GM21786 (cell line): ENCODE results near the gene TBCE.
"Not testable (repeated sequence)": the region's sequence is repeated elsewhere in the genome, so short reads cannot be mapped to it uniquely, and the experiment has no call there.

ENCODE experiments used
- ATAC-seq: cut with Tn5 transposase; IDR thresholded peaks from one replicate; pipeline ENCODE4 v1.9.1; 2021; ENCODE audit not compliant: unreplicated experiment

Gene TBCE

DNA sequence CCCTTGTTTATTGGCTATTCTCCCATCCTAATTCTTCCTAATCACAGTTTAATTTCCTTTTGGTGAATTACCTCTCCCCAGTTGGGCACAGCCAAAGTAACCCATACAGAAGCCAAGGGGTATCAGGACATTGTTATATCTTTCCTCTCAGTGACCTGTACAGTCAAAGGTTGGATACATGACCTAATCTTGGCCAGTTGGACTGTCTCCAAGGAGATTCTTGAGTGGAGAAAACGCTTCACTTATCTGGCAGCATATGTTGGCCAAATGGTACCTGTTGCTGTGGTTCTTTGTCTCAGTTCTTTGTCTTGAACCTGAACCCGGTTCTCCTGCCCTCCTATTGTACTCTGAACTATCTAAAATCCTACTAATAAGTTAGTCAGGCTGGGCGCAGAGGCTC, 15.3 kb upstream of the TBCE start:
- ATAC-seq = no peak

DNA sequence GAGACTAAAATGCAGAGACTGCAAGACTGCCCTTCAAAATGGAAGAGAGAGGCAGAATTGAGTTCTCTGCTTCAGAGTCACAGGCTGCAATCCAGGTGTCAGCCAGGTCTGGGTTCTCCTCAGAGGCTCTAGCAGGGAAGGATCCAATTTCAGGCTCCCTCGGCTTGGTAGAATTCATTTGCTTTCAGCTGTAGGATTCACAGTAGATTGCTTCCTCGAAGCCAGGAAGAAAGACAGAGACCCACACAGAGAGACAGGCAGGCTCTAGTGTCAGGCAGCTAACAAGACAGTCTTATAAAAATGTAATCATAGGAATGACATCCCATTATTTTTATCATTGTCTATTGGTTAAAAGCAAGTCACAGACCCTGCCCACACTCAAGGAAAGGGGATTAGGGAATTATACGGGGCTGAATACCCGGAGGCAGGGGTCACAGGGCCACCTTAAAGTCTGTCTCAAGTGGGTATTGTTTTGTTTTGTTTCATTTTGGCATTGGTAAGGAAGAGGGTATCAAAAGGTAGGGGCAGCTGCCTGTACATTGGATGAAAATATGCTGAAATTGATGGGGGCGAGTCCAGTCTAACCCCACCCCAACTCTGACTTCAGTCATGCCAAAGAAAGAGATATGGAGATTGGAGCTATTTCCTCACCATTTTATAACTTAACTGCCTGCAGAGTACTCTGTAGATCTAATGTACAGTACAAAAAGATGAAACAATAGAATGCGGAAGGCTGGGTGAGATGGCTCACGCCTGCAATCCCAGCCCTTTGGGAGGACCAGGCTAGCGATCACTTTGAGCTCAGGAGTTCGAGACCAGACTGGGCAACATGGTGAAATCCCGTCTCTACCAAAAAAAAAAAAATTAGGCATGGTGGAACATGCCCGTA, 9.5 kb upstream of the TBCE start:
- no peak for ATAC-seq

DNA sequence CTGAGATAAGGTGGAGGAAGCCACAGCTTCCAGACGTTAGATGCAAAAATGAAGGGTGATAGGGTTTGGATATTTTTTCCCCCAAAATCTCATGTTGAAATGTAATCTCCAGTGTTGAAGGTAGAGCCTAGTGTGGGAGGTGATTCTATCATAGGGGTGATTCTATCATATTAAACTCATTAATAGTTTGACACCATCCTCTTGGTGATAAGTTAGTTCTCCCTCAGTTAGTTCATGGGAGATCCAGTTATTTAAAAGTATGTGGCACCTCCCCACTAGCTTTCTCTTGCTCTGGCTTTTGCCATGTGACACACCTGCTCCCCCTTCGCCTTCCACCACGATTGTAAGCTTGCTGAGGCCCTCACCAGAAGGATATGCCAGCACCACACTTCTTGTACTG, 8.3 kb upstream of the TBCE start:
- ATAC-seq = no peak

DNA sequence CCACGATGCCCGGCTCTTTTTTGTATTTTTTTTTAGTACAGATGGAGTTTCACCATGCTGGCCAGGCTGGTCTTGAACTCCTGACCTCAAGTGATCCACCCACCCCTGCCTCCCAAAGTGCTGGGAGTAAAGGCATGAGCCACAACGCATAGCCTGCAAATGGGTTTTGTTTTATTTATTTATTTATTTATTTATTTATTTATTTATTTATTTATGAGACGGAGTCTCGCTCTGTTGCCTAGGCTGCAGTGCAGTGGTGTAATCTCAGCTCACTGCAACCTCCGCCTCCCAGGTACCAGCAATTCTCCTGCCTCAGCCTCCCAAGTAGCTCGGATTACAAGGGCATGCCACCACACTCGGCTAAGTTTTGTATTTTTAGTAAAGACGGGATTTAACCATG, 3.0 kb upstream of the TBCE start:
- not testable (repeated sequence) for ATAC-seq

DNA sequence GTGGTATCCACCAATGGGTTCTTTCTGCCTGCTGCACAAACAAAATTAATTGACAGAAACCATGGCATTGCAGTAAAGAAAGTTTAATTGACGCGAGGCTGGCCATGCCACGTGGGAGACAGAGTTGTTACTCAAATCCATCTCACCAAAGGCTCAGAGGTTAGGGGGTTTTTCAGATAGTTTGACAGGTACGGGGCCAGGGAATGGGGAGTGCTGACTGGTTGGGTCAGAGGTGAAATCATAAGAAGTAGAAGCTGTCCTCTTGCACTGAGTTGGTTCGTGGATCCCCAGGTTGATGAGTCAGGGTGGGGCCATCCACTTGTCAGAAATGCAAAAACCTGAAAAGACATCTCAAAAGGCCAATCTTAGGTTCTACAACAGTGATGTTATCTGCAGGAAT, 941 bp upstream of the TBCE start:
- ATAC-seq = no peak

DNA sequence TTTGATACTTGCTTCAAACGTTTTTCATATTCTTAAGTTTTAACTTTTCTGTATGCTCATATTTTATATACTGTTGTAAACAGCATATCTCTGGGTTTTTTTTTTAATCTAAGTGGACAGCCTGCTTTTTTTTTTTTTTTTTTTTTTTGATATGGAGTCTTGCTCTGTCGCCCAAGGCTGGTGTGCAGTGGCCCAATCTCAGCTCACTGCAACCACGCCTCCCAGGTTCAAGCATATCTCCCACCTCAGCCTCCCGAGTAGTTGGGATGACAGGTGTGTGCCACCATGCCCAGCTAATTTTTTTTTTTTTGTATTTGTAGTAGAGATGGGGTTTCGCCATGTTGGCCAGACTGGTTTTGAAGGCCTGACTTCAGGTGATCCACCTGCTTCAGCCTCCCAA, 1.2 kb downstream of the TBCE start:
- no peak for ATAC-seq

DNA sequence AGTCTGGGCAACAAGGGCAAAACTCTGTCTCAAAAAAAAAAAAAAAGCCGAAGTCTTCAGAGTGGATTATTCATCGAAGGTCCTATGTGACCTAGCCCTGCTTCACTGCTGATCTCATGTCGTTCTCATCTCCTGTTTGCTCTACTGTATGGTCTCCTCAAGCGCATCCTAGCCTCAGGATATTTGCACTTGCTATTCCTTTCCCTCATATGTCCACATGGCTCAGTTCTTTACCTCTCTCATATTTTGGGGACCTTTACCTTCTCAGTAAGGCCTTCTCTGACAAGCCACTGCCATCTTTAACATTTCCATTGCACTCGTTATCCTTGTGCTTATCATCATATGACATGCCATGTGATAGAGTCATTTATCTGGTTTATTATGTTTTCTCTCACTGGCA, 2.6 kb downstream of the TBCE start:
- ATAC-seq = no peak

DNA sequence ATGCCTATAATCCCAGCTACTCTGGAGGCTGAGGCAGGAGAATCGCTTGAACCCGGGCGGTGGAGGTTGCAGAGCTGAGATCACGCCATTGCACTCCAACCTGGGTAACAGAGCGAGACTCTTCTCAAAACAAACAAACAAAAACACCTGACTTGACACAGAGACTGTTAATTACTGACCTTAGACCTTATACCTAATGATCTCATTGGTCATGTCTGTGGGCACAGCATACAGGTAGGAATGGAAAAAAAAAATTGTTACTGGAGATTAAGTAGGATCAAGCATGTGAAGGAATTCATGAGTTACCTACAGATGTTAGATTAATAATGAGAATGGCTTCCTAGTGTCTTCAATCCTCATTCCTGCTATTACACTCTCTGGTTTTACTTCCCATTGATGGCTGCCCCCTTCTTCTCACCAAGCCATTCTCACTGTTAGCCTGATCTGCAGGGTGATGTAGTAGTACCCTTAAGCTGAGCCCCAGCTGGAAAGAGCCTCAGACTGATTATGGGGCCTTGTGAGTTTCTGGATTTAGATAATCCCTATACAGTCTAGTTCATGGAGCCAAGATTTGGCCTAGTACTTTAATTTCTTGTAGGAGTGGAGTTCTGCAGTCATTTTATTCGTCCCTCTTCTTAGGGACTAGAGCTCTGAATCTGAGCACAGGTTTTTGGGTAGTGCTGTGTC, 8.8 kb downstream of the TBCE start:
- no peak for ATAC-seq

DNA sequence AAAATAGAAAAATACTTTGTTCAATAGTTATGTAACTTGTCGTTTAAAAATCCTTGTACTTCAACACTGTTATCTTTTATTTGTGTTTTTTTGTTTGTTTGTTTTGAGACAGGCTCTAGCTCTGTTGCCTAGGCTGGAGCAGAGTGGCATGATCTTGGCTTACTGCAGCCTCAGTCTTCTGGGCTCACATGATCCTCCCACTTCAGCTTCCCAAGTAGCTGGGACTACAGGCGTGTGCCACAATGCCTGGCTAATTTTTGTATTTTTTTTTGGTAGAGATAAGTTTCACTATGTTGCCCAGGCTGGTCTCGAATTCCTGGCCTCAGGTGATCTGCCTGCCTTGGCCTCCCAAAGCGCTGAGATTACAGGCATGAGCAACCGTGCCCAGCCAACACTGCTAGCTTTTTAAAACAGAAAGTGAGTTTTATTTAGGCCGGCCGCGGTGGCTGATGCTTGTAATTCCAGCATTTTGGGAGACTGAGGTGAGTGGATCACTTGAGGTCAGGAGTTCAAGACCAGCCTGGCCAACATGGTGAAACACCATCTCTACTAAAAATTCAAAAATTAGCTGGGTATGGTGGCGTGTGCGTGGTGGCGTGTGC, 11.0 kb downstream of the TBCE start:
- ATAC-seq = not testable (repeated sequence)

DNA sequence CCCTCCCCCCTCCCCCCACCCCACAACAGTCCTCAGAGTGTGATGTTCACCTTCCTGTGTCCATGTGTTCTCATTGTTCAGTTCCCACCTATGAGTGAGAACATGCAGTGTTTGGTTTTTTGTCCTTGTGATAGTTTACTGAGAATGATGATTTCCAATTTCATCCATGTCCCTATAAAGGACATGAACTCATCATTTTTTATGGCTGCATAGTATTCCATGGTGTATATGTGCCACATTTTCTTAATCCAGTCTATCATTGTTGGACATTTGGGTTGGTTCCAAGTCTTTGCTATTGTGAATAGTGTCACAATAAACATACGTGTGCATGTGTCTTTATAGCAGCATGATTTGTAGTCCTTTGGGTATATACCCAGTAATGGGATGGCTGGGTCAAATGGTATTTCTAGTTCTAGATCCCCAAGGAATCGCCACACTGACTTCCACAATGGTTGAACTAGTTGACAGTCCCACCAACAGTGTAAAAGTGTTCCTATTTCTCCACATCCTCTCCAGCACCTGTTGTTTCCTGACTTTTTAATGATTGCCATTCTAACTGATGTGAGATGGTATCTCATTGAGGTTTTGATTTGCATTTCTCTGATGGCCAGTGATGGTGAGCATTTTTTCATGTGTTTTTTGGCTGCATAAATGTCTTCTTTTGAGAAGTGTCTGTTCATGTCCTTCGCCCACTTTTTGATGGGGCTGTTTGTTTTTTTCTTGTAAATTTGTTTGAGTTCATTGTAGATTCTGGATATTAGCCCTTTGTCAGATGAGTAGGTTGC, 14.9 kb downstream of the TBCE start:
- ATAC-seq = not testable (repeated sequence)

DNA sequence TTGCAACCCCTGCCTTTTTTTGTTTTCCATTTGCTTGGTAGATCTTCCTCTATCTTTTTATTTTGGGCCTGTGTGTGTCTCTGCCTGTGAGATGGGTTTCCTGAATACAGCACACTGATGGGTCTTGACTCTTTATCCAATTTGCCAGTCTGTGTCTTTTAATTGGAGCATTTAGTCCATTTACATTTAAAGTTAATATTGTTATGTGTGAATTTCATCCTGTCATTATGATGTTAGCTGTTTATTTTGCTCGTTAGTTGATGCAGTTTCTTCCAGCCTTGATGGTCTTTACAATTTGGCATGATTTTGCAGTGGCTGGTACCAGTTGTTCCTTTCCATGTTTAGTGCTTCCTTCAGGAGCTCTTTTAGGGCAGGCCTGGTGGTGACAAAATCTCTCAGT, 18.4 kb downstream of the TBCE start:
- ATAC-seq = not testable (repeated sequence)

DNA sequence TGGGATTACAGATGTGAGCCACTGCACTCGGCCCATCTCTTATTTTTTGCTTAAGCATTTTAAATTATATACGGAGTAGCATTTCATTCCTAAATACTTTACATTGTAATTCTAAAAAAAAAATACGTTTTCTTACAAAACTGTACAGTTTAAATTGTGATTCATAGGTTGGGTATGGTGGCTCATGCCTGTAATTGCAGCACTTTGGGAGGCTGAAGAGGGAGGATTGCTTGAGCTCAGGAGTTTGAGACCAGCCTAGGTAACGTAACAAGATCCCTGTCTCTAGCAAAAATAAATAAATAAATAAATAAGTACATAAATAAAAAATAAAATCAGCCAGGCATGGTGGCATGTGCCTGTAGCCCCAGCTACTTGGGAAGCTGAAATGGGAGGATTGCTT, 24.6 kb downstream of the TBCE start:
- ATAC-seq = no peak

DNA sequence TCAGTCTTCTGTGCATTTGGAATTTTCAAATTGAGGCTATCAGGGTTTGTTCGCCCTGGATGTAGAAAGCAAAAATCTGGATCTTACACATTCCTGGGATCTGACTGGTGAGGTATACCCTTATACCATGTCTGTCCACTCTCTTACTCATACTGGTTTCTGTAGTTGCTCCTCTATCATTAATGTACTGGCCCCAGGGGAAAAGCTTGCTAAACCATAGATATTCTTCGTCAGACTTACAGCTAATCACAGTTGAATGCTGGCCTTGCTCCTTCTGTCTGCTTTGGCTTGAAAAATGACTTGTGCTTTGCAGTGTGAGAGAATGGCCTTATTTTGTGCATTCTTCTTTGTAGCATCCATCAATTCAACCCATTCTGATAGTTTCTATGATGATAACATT, 30.5 kb downstream of the TBCE start:
- no peak for ATAC-seq

DNA sequence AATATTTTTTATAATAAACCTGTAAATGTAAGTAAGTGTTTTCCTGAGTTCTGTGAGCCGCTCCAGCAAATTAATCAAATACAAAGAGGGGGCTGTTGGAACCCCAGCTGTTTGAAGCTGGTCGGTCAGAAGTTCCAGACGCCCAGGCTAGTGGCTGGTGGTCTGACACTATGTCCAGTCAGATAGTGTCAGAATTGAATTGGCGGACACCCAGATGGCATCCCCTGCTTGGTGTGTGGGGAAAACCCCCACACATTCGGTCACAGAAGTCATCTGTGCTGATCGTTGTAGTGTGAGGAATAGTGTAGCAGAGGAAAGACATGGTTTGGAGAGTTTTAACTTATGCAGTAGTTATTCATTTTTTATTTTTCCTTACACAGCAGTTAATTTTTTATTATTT, 32.4 kb downstream of the TBCE start:
- ATAC-seq = no peak

DNA sequence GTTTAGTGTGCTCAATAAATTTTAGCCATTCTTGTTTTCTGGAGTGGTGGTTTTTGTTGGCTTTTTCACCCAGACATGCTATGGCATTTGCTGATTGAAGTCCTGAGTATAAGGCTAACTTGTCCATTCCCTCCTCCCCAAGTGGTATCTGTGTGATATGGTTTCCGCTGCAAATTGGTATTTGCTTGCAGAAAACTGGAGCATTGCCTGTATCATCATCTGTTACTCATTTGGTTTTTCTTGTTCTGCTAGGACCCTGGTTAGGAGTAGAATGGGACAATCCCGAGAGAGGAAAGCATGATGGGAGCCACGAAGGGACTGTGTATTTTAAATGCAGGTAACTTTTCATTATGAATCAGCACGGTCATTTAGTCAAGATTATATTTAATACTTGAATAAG, 34.0 kb downstream of the TBCE start:
- ATAC-seq = no peak

DNA sequence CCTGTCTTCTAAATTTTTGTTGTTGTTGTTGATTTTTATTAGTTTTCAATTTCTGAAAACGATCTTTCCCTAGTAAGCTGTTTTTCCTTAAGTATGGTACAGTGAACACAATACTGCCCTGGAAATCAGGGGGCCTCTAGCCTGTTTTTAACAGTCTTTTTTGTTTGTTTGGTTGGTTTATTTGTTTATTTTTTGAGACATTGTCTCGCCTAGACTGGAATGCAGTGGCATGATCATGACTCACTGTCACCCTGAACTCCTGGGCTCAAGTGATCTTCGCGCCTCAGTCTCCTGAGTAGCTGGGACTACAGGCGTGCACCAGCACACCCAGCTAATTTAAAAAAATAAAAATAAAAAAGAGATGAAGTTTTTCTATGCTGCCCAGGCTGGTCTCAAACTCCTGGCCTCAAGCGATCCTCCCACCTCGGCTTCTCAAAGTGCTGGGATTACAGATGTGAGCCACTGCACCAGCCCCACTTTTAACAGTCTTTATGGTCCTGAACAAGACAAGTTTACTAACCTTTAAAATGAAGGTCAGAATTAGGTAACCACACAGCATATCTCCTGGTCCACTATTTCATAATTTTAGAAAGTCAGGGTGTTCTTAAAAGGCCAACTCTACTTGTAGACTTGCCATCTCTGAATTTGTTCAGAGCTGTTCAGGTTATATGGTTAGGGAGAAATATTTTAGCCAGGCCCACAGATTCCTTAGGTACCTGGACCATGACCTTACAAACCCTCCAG, 35.4 kb downstream of the TBCE start:
- ATAC-seq = no peak

DNA sequence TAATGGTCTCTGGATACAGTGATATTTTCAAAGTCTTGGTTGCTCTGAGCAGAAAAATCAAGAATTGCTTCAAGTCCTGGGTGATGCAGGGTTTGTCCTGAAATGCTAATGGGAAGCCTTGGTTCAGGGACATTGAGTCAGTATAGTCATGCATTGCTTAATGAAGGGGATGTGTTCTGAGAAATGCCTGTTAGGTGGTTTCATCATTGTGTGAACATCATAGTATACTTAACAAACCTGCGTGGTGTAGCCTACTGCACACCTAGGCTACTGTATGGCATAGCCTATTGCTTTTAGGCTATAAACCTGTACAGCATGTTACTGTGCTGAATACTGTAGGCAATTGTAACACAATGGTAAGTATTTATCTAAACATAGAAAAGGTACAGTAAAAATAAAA, 36.4 kb downstream of the TBCE start:
- no peak for ATAC-seq

DNA sequence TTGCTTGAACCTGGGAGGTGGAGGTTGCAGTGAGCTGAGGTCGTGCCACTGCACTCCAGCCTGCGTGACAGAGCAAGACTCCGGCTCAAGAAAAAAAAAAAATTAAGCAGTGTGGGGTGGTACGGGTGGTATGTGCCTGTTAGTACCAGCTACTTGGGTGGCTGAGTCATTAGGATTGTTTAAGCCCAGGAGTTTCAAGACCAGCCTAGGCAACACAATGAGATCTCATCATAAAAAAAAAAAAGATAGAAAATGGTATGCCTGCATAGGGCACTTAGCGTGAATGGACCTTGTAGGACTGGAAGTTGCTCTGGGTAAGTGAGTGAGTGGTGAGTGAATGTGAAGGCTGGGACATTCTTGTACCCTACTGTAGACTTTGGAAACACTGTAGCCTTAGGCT, 37.0 kb downstream of the TBCE start:
- ATAC-seq = no peak

DNA sequence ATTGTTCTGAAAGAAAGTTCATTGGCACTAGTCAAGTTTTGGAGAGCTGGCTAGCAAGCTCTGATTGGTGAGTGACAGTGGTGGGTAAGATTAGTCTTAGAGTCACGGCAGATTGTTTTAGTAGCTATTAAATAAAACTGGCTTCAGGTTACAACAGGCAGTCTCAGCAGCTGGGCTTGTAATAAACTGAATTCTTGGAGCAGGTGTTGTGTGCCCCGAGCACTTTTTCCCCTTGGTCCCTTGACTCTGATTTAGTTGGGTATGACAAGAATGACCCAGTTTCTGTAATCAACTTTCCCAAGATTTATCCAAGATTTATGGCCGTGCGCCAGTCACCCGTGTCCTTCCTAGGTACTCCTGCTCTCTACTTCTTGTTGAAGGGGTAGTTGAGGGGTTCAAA, 40.2 kb downstream of the TBCE start:
- ATAC-seq = no peak

DNA sequence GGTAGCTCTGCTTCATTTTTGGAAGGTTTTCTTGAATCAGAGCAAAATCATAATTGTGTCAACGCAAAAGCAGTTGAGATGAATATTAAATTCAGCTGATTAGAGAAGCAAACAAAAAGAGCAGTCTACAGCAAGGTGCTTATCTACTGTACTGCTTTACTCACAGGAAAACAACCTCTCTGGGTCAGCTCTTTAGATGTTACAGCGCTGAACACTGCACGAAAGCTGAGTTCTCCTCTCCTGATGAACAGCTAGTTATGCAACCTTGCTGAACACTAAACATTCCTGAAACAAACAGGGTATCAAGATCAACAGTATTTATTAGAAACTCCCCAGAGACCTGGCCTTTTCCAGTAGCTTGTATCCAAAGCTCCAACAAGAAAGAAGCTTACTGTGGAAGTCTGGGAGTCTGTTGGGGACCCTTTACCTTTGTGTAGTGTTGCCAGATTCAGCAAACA, 41.3 kb downstream of the TBCE start:
- no peak for ATAC-seq
